IPS-11a (cell line): ENCODE measurements around the gene IL27RA.

Experiments
- H3K4me3 ChIP-seq: one replicate; pipeline ENCODE4 v1.5.1; 2013; ENCODE audit warnings: low read depth, low read length, control low read depth

Gene IL27RA

GRCh38 chr19:14056741-14057356, 25.3 kb downstream of the IL27RA start:
- H3K4me3 ChIP-seq, result peak overlapping the region; percentile 27

GRCh38 chr19:14058182-14059092, 26.9 kb downstream of the IL27RA start:
- peak overlapping the region; percentile 37 for H3K4me3 ChIP-seq

DNA sequence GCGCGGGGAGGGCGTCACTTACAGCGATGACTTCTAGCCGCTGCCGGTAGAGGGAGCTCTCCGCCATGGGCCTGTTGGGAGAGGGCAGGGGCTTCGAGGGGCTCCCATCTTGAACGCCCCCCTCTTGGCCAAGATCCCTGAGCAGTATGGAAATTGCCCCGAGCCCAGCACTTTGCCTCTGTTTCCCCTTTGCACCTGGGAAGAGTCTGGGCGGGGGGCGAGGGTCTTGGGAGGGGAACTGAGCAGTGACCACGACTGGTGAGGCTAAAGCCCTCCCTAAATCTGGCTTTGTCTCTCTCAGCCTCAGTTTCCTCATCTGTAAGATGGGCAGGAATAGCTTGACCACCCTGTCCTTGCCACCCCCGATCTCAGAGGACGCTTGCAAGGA, 27.5 kb downstream of the IL27RA start:
- H3K4me3 ChIP-seq, result no peak overlapping the region

DNA sequence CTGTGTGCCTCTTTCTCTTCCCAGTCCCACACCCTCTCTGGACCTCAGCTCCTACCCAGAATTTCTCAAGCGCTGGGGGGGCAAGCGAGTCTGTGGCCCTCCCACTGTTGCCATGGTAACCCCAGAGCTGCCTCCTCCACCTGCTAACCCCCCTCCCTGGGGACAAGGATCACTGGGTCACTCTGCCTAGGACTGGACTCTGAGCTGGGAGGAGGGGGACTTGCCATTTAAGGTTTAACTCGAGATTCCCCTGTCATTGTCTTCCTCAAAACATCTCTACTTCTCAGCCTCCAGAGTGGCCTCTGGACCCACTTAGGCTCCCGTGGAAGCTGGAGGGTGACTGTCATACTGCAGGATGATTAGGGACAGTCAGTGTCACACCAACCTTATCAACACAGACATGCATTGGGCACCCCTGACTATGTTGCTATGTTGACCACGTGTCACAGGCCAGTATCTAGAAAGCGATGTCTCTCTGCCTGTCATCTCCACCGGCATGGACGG, 28.1 kb downstream of the IL27RA start:
- no peak overlapping the region for H3K4me3 ChIP-seq

DNA sequence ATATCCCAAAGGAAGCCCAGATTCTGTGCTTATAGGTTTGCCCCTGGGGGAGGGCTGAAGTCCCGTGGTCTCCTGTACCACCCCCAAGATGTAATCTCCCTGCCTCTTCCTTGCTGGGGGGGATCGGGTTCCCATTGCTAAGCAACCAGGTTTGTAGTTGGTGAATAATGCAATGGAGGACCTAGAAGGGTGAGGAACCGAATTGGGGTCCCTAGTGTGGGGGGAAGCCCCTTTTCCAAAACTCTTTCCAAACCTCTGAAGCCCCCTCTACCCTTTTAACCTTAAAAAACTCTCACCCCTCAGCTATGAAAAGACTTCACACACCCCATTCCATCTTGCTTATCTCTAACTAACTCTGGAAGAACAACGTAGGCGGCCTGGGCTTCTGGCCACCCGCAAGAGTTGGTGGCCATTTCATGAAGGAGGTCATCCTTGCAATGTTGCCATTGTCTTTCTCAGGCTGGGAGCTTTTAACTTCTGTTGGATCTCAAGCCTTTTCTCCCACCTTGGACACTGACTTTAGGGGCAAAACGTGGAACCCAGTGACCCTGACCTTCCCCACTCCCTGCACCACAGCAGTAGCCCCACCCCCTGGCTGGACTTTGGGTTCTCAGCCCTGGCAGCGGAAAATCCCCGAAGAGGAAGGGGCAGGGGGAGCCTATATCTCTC, 29.7 kb downstream of the IL27RA start:
- no peak overlapping the region for H3K4me3 ChIP-seq

DNA sequence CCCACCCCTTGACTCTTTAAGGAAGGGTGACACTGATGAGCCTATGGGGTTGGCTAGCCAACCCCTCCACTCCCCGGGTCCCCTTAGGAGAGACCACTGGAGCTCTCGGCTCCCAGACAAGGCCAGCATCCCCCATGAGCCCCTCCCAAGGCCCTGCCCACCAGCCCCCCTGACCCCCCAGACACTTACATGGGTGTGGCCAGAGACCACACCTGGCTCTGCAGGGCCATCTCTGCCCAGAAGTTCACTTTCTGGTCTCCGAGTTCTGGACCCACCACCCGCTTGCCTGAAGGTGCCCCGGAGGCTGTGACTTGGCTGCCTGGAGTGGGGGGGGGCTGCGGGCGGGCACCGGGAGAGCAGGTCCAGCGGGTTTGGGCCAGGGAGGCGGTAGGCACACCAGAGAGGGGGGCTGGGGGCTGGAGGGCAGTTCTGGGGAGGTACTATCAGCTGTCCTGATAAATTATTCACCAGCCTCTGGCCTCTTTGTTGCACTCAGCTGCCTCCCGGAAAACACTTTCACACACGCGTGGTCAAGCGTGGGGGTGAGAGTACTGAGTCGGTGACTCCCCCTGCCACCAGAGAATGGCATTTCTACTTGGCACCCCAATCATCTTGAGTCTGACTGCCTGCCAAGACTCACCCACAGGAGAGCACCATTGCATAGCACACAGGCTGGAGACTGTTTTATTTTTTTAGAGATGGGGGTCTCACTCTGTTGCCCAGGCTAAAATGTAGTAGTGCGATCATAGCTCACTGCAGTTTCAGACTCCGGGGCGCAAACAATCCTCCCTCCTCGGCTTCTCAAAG, 30.4 kb downstream of the IL27RA start, which contains the start of gene PALM3:
Gene PALM3, minus strand, starts transcription at position 326 of the 807 bp plus-strand sequence. Its CDS starts 96 bp downstream, at position 230.
- no peak within 1 kb of the TSS for H3K4me3 ChIP-seq

- no peak overlapping the region for H3K4me3 ChIP-seq
These were observed 30.9 kb downstream of the IL27RA start for GRCh38 chr19:14062558-14062855.

- no peak overlapping the region for H3K4me3 ChIP-seq
These were observed 31.5 kb downstream of the IL27RA start for GRCh38 chr19:14063105-14063504.

DNA sequence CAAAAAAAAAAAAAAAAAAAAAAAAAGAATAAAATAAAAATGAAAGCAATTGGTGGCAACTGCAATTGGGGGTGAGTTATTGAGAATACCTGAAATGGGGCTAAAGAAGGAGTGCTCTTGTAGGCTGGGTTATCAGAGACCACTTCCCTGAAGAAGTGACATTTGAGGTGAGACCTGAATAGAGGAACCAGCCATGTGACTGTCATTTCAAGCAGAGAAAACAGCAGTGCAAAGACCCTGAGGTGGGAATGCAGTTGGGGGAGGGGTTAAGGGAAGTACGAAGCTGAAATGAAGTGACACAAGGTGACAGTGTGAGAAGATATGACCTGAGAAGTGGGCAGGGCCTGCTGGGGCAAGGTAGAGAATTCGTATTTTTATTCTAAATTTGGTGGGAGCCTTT, 34.6 kb downstream of the IL27RA start:
- H3K4me3 ChIP-seq, result no peak overlapping the region

DNA sequence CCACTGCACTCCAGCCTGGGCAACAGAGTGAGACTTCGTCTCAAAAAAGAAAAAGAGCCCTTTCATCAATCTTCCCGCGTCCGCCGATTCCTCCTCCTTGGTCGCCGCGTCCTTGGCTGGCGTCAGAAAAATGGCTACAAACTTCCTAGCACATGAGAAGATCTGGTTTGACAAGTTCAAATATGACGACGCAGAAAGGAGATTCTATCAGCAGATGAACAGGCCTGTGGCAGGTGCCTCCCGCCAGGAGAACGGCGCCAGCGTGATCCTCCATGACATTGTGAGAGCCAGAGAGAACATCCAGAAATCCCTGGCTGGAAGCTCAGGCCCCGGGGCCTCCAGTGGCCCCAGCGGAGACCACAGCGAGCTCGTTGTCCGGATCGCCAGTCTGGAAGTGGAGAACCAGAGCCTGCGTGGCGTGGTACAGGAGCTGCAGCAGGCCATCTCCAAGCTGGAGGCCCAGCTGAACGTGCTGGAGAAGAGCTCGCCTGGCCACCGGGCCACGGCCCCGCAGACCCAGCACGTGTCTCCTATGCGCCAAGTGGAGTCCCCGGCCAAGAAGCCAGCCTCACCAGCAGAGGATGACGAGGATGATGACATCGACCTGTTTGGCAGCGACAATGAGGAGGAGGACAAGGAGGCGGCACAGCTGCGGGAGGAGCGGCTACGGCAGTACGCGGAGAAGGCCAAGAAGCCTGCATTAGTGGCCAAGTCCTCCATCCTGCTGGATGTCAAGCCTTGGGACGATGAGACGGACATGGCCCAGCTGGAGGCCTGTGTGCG, 38.9 kb downstream of the IL27RA start:
- H3K4me3 ChIP-seq, result no peak overlapping the region

DNA sequence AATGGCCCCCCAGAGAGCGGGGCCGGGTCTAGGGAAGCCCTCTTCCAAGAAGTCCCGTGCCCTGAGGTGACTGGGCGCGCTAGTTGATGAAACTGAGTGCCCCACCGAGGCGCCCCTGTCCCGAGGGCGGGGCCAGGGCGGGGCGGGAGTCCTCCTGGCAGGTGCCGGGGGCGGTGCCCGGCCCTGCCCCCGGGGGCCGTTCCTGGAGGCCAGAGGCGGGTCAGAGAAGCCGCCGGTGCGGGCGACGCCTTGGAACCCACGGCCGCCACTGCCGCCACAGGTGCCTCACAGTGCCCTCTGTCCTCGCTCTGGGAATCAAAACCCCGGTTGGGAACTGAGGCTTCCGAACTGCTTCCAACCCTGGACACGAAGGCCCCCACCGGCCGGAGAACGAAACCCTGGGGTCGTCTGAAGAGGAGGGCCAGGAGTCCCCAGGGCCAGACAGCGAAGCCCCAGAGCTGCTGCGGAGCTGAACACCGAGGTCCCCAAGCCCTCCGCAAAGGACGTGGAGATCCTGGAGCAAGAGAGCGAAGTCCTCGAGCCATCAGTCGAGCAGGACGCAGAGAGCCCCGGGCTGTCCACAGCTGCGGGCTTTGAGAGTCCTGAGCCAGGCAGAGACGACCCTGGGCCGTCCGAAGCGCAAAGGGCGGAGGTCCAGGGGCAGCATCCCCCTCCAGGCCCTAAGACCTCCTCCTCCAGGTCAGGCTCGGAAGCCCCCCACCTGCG, 41.1 kb downstream of the IL27RA start, which contains the start of gene MISP3:
Gene MISP3, plus strand, starts transcription at position 252 of the 726 bp plus-strand sequence. CDS start 524 bp downstream, outside the sequence.
- peak within 1 kb of the TSS; percentile 51 for H3K4me3 ChIP-seq

GRCh38 chr19:14073261-14073924, 41.8 kb downstream of the IL27RA start:
- peak overlapping the region; percentile 51 for H3K4me3 ChIP-seq

DNA sequence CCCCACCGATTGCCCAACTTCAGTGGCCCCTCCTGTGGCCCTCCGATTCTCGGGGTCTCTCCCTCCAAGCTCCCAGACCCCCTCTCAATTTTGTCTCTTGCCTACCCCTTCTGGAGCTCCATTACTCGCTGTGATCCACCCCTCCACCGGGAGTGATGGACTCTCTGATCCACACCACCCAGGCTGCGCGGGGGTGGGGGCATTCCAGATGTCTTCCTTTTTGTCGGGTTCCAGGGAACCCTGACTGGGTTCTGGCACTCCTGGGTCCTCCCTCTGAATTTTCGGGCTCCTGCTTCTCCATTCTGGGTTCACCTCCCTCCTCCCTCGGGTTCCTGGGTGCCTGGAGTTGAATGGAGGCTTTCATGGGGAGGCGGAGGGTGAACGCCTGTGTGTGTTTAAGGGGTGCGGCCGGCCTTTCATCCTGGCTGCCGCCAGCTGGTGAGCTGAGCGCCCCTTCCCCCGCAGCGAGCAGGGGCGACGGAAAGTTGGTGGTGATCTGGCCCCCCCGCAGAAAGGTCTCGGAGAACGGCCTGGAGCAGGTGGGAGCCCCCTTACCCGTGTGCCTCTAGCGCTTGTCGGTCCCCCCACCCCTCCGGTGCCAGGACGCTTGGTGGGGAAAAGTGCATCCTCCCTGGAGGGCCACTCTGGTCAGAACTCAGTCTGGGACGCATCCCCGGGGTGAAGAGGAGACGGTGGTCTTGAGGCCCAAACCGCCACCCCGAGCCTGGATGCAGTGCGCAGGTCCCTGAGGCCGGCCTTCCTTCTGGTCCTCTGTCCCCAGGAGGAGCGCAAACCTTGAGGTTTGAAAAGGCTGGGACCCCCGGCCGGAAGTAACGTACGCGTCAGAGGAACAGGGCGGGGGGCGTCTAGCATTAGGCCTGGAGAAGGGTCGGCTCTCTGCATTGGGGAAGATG, 42.6 kb downstream of the IL27RA start:
- H3K4me3 ChIP-seq, result peak overlapping the region; percentile 51

- no peak overlapping the region for H3K4me3 ChIP-seq
These were observed 46.8 kb downstream of the IL27RA start for GRCh38 chr19:14078411-14078810.

- H3K4me3 ChIP-seq, result peak overlapping the region; percentile 72
These were observed 49.6 kb downstream of the IL27RA start for GRCh38 chr19:14080887-14081796.

DNA sequence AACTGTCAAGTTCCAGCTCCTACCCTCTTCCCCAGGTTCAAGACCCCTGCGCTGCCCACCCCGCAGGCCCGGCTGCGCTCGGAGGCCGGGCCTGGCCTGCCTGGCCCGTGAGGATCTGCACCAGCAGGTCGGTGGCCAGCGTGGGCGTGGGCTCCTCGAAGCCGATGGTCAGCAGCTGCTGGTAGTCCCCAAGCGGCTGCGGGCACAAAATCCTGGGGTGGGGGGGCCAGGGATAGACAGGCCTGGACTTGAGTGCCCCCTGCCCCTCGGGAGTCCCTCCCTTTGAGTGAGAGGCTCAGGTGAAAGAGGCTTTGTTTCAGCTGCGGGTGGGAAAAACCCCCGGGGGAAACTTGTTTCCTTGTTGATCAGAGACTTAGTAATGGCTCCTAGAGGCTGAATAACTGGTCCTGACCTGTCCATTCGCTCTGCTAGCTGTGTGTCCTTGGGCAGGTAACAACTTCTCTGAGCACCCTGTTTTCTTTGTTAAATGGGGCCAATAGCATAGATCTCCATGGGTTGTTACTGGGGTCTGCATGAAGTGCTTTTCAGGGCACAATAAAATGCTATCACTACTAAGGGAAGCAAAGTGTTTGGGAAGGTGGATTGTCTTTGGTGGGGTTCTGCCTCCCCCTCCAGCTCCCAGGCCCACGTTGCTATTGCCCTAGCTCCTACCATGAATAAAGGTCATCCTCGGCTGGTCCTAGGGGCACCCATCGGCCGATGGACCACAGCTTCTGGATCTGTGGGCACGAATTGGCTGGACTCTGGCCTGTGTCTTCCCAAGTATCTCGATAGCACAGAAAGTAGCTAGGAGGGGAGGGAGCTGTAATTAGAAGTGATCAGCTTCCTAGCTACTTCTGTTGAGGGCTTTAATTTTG, 50.5 kb downstream of the IL27RA start:
- H3K4me3 ChIP-seq, result peak overlapping the region; percentile 72
